HG02973 (cell line): ENCODE data around the gene HLA-DQA2.
"Not testable (repeated sequence)": the region's sequence is repeated elsewhere in the genome, so short reads cannot be mapped to it uniquely, and the experiment has no call there.

Experiments used
- ATAC-seq: cut with Tn5 transposase; IDR thresholded peaks from one replicate; pipeline ENCODE4 v1.9.1; 2021; ENCODE audit warnings: moderate library complexity; ENCODE audit not compliant: unreplicated experiment

The HLA-DQA2 gene

GRCh38 chr6:32775071-32775470, 33.9 kb downstream of the HLA-DQA2 start:
- no peak for ATAC-seq

GRCh38 chr6:32779036-32779435, 37.8 kb downstream of the HLA-DQA2 start:
- no peak for ATAC-seq

GRCh38 chr6:32782923-32783322, 41.7 kb downstream of the HLA-DQA2 start:
- not testable (repeated sequence) for ATAC-seq

GRCh38 chr6:32785781-32786533, 44.8 kb downstream of the HLA-DQA2 start:
- ATAC-seq: no peak

- no peak for ATAC-seq
Measured at GRCh38 chr6:32790306-32790705, 49.1 kb downstream of the HLA-DQA2 start.

- ATAC-seq: no peak
Measured at GRCh38 chr6:32792901-32793435, 51.8 kb downstream of the HLA-DQA2 start.

- no peak for ATAC-seq
Measured at GRCh38 chr6:32794510-32794909, 53.3 kb downstream of the HLA-DQA2 start.
